ENCODE data around the gene TIMP3. TPM values are rescaled to one million over a fixed set of nuclear protein-coding genes. Genes with fewer than 3 reads are reported as not detected.

Gene TIMP3
- total RNA-seq, 2 donors from 2014 or later = 149 to 280 TPM

GRCh38 chr22:32897400-32897799 is 95.9 kb downstream of the TIMP3 start:
- Histone ChIP-seq H3K9me3 (no peaks in the 10 kb centered on the region), H3K27ac (no peak overlapping the region), H3K27me3 (peaks cover 0 to 3% of the 10 kb centered on the region in 2 donors), H3K4me1 (no peaks in the 10 kb centered on the region), H3K4me3 (no peak overlapping the region), H3K36me3 (replicated peaks in 1 of 2; ENCODE audit: insufficient read depth in 1 of 2, low read depth in 2 of 2) (no peaks in the 10 kb centered on the region)
- no peak for ATAC-seq
- TF ChIP-seq POLR2A (IDR thresholded peaks at IDR 0.05) (no peak), CTCF (IDR thresholded peaks at IDR 0.05) (no peak)
- no peak for DNase-seq
- 80 to 88% methylated on average over 5 of the region's 5 CpGs for WGBS, 2 donors
- intact Hi-C loops (cut with DNase I) = no loop called here

GRCh38 chr22:32900886-32901635 is 99.6 kb downstream of the TIMP3 start:
- no peak overlapping the region for H3K27ac ChIP-seq
- H3K4me1 ChIP-seq = no peaks in the 10 kb centered on the region
- no peak overlapping the region for H3K4me3 ChIP-seq
- no peaks in the 10 kb centered on the region for H3K36me3 ChIP-seq (replicated peaks in 1 of 2; ENCODE audit: insufficient read depth in 1 of 2, low read depth in 2 of 2)
- DNase-seq = no peak
- peaks cover 0 to 3% of the 10 kb centered on the region in 2 donors for H3K27me3 ChIP-seq
- H3K9me3 ChIP-seq = no peaks in the 10 kb centered on the region
- no peak for ATAC-seq
- intact Hi-C loops (cut with DNase I) = no loop called here
- 60 to 69% methylated on average over 4 of the region's 4 CpGs for WGBS, 2 donors
- TF ChIP-seq POLR2A (IDR thresholded peaks at IDR 0.05) = no peak
- no peak for TF ChIP-seq CTCF (IDR thresholded peaks at IDR 0.05)

GRCh38 chr22:32901925-32902324 is 100.4 kb downstream of the TIMP3 start:
- no peak overlapping the region for H3K27ac ChIP-seq
- no peaks in the 10 kb centered on the region for H3K27me3 ChIP-seq
- TF ChIP-seq CTCF (IDR thresholded peaks at IDR 0.05) = no peak
- DNase-seq = no peak
- intact Hi-C loops (cut with DNase I) = no loop called here
- no peaks in the 10 kb centered on the region for H3K9me3 ChIP-seq
- H3K4me1 ChIP-seq = no peaks in the 10 kb centered on the region
- H3K36me3 ChIP-seq (replicated peaks in 1 of 2; ENCODE audit: insufficient read depth in 1 of 2, low read depth in 2 of 2) = no peaks in the 10 kb centered on the region
- ATAC-seq = no peak
- WGBS, 2 donors = 0% methylated on average over 1 of the region's 1 CpG
- H3K4me3 ChIP-seq = no peak overlapping the region

- TF ChIP-seq POLR2A (IDR thresholded peaks at IDR 0.05) = no peak
- no peak for ATAC-seq
- H3K4me1 ChIP-seq = no peaks in the 10 kb centered on the region
- no peak overlapping the region for H3K4me3 ChIP-seq
- intact Hi-C loops (cut with DNase I) = no loop called here
- 83 to 89% methylated on average over 5 of the region's 5 CpGs for WGBS, 2 donors
- H3K27me3 ChIP-seq = no peaks in the 10 kb centered on the region
- H3K36me3 ChIP-seq (replicated peaks in 1 of 2; ENCODE audit: insufficient read depth in 1 of 2, low read depth in 2 of 2) = no peaks in the 10 kb centered on the region
- no peak for DNase-seq
- no peak overlapping the region for H3K27ac ChIP-seq
- no peaks in the 10 kb centered on the region for H3K9me3 ChIP-seq
Measured at GRCh38 chr22:32903507-32903906, 102.0 kb downstream of the TIMP3 start.

GRCh38 chr22:32904044-32904443 is 102.5 kb downstream of the TIMP3 start:
- Histone ChIP-seq H3K4me1 (no peaks in the 10 kb centered on the region), H3K36me3 (replicated peaks in 1 of 2; ENCODE audit: insufficient read depth in 1 of 2, low read depth in 2 of 2) (no peaks in the 10 kb centered on the region), H3K4me3 (no peak overlapping the region), H3K9me3 (no peaks in the 10 kb centered on the region), H3K27me3 (no peaks in the 10 kb centered on the region), H3K27ac (no peak overlapping the region)
- whole genome bisulfite sequencing, 2 donors = 76 to 77% methylated on average over 3 of the region's 3 CpGs
- DNase-seq = peak in 3 of 4 donors; percentile 16 to 33 (median 22)
- TF ChIP-seq CTCF (IDR thresholded peaks at IDR 0.05) (no peak), POLR2A (IDR thresholded peaks at IDR 0.05) (no peak)
- ATAC-seq = no peak
- intact Hi-C loops (cut with DNase I) = no loop called here

Measured in body of pancreas (tissue), 4 donors.